Natural killer cell (primary cell): Measurements from ENCODE around the gene BTBD16. TPM values are rescaled to one million over a fixed set of nuclear protein-coding genes. Genes with fewer than 3 reads are reported as not detected.

ENCODE experiments used
- ATAC-seq, 3 donors: fragments of 150-1000 bp in 2 of 3; fragments of 200-7000 bp in 1 of 3; cut with Tn5 transposase; 1 replicate in 1 of 3; 2 replicates in 2 of 3; pipeline ENCODE4 v1.10.0; 2021; ENCODE audit warnings: mild to moderate bottlenecking in 2 of 3, moderate library complexity in 2 of 3
- DNase-seq, 2 donors: peaks; one replicate each; pipeline versions ENCODE4 v3.0.0 to v3.0.0-alpha.2; 2013 to 2021; ENCODE audit warnings: mixed read lengths in 1 of 2
- H3K27ac ChIP-seq: one replicate; pipeline ENCODE4 v1.5.1; 2013; ENCODE audit warnings: mild to moderate bottlenecking, low read length
- H3K27me3 ChIP-seq: one replicate; pipeline ENCODE4 v1.6.1; 2013; ENCODE audit warnings: low read length; ENCODE audit not compliant: control insufficient read depth, insufficient read depth
- H3K36me3 ChIP-seq: one replicate; pipeline ENCODE4 v1.6.1; 2013; ENCODE audit warnings: low read length; ENCODE audit not compliant: control insufficient read depth, insufficient read depth
- H3K4me1 ChIP-seq: one replicate; pipeline ENCODE4 v1.6.1; 2013; ENCODE audit warnings: low read length; ENCODE audit not compliant: control insufficient read depth, insufficient read depth
- H3K4me3 ChIP-seq: one replicate; pipeline ENCODE4 v1.5.1; 2013; ENCODE audit warnings: low read length
- H3K9me3 ChIP-seq: one replicate; pipeline ENCODE4 v1.6.1; 2013; ENCODE audit warnings: low read length; ENCODE audit not compliant: control insufficient read depth, insufficient read depth
- H3K27ac Mint-ChIP-seq, 2 donors: one replicate each; pipeline ENCODE4 v1.8.0; 2022; ENCODE audit warnings: mild to moderate bottlenecking in 2 of 2, mixed read lengths in 2 of 2, moderate library complexity in 1 of 2
- H3K27me3 Mint-ChIP-seq, 2 donors: one replicate each; pipeline ENCODE4 v1.8.0; 2022; ENCODE audit warnings: low read depth in 2 of 2, mixed read lengths in 2 of 2
- H3K36me3 Mint-ChIP-seq: one replicate; pipeline ENCODE4 v1.8.0; 2022; ENCODE audit warnings: mixed read lengths
- H3K4me1 Mint-ChIP-seq, 2 donors: one replicate each; pipeline ENCODE4 v1.8.0; 2022; ENCODE audit warnings: mixed read lengths in 2 of 2
- H3K4me3 Mint-ChIP-seq: one replicate; pipeline ENCODE4 v1.8.0; 2022; ENCODE audit warnings: mild to moderate bottlenecking, moderate library complexity, mixed read lengths
- H3K9me3 Mint-ChIP-seq, 2 donors: one replicate each; pipeline ENCODE4 v1.8.0; 2022; ENCODE audit warnings: mixed read lengths in 2 of 2
- WGBS: methylation state at CpG from one replicate; pipeline ENCODE4 v1.1.7; 2013; ENCODE audit warnings: missing lambda C conversion rate; ENCODE audit not compliant: insufficient coverage; 5-methylcytosine and 5-hydroxymethylcytosine counted together
- intact Hi-C: fragments of 100-400 bp; cut with micrococcal nuclease; formaldehyde crosslinking; loops from one replicate; pipeline ENCODE4 v1.14.2; 2022
- total RNA-seq, 4 donors: library from RNA; stranded (reverse); fragments of 120-200 nt in 1 of 4; gene quantifications; one replicate each; pipeline versions ENCODE4 v1.2.3 to v1.2.4, GENCODE V29; 2013 to 2022
- TF ChIP-seq, protein P1 (sequence below): fragments of 200-600 bp; IDR thresholded peaks from one replicate; pipeline ENCODE4 v1.8.0; 2022; ENCODE audit warnings: antibody characterized with exemption

The BTBD16 gene
- total RNA-seq, 3 donors from 2014 or later (not counting 1 experiment from before 2014, with no cell fraction given): not detected

DNA sequence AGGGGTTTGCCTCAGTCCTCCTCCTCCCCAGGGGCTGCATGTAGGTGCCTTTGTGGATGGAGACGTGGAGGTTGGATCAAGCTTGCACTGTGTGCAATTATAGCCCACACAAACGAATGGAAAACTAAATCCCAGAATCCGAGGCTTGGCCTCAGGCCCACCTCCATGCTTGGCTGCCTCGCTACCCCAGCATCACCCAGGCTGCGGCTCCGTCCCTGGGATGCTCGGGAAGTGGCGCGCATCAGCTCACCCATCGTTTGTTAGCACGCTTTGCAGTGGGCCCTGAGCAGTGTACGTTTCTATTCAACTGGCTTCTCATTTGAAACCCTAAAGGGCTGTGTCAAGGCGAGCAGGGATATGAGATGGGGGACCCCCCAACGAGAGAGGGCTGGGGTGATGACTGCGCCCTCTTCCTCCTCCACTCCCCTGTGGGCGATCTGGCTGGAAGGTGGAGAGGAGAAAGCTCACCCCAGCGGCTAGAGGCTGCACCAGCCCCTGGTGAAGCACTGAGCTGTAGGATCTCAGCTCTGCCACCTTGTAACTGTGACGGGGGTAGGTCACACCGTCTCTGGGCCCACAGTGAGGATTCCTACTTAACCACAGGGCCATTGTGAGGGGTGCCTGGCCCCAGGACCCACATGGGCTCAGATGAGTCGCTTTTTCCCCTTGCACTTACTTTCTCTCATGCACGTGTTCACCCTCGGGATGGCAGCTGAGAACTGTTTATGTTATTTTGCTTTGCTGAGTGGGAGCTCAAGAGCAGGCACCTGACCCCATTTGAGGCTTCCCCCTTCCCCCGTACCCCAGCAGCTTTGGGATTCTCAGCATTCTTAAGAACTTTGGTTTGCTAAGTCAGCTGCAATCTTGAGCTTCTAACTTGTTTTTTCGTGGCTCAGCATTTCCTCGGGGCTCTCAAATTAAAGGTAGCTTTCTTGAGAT lies 12.7 kb upstream of the BTBD16 start:
- Histone ChIP-seq H3K27ac (no peak overlapping the region), H3K4me3 (no peak overlapping the region), H3K9me3 (no peaks in the 10 kb centered on the region), H3K27me3 (no peaks in the 10 kb centered on the region), H3K36me3 (no peaks in the 10 kb centered on the region), H3K4me1 (no peaks in the 10 kb centered on the region)
- Mint-ChIP-seq H3K27me3 (peaks cover 13 to 24% of the 10 kb centered on the region in 2 donors), H3K36me3 (peaks cover 8% of the 10 kb centered on the region), H3K4me1 (no peaks in the 10 kb centered on the region), H3K27ac (no peak overlapping the region), H3K4me3 (no peak overlapping the region), H3K9me3 (peaks cover 0 to 7% of the 10 kb centered on the region in 2 donors)
- ATAC-seq (no peak), DNase-seq (no peak)
- 77% methylated on average over 21 of the region's 25 CpGs for WGBS
- TF ChIP-seq, protein P1, sequence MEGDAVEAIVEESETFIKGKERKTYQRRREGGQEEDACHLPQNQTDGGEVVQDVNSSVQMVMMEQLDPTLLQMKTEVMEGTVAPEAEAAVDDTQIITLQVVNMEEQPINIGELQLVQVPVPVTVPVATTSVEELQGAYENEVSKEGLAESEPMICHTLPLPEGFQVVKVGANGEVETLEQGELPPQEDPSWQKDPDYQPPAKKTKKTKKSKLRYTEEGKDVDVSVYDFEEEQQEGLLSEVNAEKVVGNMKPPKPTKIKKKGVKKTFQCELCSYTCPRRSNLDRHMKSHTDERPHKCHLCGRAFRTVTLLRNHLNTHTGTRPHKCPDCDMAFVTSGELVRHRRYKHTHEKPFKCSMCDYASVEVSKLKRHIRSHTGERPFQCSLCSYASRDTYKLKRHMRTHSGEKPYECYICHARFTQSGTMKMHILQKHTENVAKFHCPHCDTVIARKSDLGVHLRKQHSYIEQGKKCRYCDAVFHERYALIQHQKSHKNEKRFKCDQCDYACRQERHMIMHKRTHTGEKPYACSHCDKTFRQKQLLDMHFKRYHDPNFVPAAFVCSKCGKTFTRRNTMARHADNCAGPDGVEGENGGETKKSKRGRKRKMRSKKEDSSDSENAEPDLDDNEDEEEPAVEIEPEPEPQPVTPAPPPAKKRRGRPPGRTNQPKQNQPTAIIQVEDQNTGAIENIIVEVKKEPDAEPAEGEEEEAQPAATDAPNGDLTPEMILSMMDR: no peak
- intact Hi-C loops: no loop called here

DNA sequence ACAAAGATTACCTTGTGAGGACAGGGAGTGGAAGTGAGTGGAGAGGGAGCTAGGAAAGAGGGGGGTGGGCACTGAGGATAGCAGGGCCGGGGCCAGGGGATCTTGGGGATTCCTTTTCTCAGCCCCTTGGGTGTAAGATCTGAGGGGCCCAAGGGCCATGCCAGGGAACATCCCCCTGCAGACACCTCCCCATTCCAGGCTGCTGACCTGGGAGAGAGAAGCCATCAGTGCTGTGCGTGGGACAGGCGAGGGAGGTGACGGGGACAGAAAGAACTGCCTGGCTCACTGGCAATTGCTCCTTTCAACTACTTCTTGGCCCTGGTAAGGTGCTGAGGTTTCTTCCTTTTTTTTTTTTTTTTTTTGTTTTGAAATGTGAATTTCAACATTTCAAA lies 12.0 kb upstream of the BTBD16 start:
- H3K4me3 Mint-ChIP-seq: no peak overlapping the region
- 88% methylated on average over 1 of the region's 4 CpGs for WGBS
- ATAC-seq: no peak
- Histone ChIP-seq H3K4me3 (no peak overlapping the region), H3K36me3 (no peaks in the 10 kb centered on the region), H3K27ac (no peak overlapping the region), H3K27me3 (no peaks in the 10 kb centered on the region), H3K9me3 (no peaks in the 10 kb centered on the region), H3K4me1 (no peaks in the 10 kb centered on the region)
- no peaks in the 10 kb centered on the region for H3K4me1 Mint-ChIP-seq
- H3K36me3 Mint-ChIP-seq: peaks cover 15% of the 10 kb centered on the region
- H3K27me3 Mint-ChIP-seq: peaks cover 19 to 31% of the 10 kb centered on the region in 2 donors
- intact Hi-C loops: no loop called here
- no peak overlapping the region for H3K27ac Mint-ChIP-seq
- peaks cover 0 to 8% of the 10 kb centered on the region in 2 donors for H3K9me3 Mint-ChIP-seq
- no peak for DNase-seq
- TF ChIP-seq, protein P1: no peak

DNA sequence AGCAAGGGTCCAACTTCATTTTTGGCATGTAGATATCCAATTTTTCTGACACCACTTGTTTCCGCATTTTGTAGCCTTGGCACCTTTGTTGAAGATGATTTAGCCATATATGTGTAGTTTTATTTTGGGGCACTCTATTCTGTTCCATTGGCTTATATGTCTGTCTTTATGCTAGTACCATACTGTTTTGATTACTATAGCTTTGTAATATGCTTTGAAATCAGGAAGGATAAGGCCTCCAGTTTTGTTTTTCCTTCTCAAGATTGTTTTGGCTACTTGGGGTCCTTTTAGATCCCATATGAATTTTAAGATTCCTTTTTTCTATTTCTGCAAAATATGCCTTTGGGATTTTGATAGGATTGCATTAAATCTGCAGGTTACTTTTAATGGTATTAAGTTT lies 9.5 kb upstream of the BTBD16 start:
- intact Hi-C loops: no loop called here
- no peaks in the 10 kb centered on the region for H3K27me3 ChIP-seq
- no peak overlapping the region for H3K27ac Mint-ChIP-seq
- TF ChIP-seq, protein P1: no peak
- DNase-seq (no peak), ATAC-seq (no peak)
- no peak overlapping the region for H3K4me3 Mint-ChIP-seq
- peaks cover 0 to 8% of the 10 kb centered on the region in 2 donors for H3K9me3 Mint-ChIP-seq
- H3K9me3 ChIP-seq: no peaks in the 10 kb centered on the region
- H3K4me1 Mint-ChIP-seq: no peaks in the 10 kb centered on the region
- H3K27ac ChIP-seq: no peak overlapping the region
- H3K27me3 Mint-ChIP-seq: peaks cover 22 to 49% of the 10 kb centered on the region in 2 donors
- H3K36me3 ChIP-seq: no peaks in the 10 kb centered on the region
- no peak overlapping the region for H3K4me3 ChIP-seq
- 100% methylated on average over 1 of the region's 1 CpG for WGBS
- H3K36me3 Mint-ChIP-seq: peaks cover 16% of the 10 kb centered on the region
- H3K4me1 ChIP-seq: no peaks in the 10 kb centered on the region
